HG02943 (cell line): ENCODE measurements around the gene SUFU.

Experiments
- ATAC-seq: cut with Tn5 transposase; IDR thresholded peaks from one replicate; pipeline ENCODE4 v1.9.1; 2021; ENCODE audit warnings: mild to moderate bottlenecking, low read depth, moderate library complexity; ENCODE audit not compliant: unreplicated experiment

SUFU gene

DNA sequence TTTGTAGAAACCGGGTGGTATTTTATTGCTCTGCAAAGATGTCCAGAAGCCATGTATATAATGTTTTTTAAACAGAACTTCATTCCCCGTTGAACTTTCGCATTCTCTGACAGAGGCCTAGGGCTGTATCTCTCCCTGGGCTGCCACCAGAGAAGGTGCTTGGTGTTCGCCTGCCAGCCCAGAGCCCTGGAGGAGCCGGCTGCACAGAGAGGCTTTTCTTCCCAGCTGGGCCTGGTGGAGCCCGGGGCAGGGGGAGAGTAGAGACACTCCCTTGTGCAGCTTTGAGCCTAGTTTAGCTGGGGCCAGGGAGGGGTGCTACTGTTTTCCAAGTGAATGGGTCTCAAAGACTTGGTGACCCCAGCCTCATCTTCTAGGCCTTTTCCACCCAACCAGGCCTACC, 126.9 kb downstream of the SUFU start:
- ATAC-seq = no peak

DNA sequence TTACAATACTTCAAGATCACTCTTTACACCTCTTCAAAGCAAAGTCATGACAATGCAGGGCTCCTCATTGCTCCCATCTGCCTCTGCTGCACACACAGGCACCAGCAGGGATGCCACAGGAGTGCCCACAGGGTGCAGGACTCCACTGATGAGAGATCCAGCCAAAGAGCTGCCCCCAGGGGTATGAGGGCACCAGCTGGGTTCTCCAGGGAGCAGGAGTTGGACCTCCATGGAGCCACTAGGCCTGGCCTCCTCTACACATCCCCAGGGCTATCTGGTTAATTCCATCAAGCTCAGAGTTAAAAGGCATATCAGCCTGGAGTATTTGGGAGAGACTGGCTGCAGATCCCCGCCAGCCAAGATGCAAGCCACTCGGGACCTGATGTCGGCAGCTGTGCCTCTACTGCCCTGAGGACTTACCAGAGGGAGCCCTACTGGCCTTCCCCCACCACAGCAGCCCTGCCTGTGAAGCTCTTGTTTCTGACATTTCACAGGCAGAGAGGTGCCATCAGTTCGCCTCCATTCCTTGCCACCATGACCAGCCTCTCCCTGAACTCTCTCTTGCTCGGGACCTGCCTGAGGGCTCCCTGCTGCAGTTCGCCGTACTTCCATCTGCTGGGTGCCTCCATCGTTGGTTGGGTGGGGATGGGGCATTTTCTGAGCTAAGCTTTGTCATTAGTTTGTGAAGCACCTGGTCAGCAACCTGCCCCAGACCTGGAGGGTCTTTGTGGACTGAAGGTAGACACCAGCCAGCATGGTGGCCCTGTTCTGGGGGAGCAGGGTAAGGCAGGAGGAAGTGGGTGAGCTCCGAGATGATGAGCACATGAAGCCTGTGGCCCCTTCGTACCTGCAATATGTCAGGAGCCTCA, 128.0 kb downstream of the SUFU start:
- ATAC-seq = no peak

GRCh38 chr10:102632394-102633111, 128.8 kb downstream of the SUFU start:
- ATAC-seq = no peak

- no peak for ATAC-seq
Observed at GRCh38 chr10:102633287-102633686, 129.5 kb downstream of the SUFU start.

DNA sequence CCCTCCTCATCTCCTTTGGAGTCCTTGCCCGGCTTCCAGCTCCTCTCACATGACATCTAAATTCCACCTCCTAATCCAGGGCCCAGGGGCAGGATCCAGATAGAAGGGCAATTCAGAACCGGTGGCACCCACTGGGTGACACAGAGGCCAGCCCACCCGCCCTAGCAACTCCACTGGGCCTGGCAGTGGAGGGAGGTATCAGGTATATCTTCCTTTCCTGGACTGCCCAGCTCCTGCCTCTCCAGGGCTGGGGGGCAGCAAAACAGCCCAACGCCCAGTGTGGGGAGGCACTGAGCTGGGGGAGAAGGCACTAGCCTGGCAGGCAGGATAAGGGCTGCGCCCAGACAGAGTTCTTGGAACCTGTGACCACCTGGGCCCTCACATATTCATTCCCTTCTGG, 130.1 kb downstream of the SUFU start:
- no peak for ATAC-seq

DNA sequence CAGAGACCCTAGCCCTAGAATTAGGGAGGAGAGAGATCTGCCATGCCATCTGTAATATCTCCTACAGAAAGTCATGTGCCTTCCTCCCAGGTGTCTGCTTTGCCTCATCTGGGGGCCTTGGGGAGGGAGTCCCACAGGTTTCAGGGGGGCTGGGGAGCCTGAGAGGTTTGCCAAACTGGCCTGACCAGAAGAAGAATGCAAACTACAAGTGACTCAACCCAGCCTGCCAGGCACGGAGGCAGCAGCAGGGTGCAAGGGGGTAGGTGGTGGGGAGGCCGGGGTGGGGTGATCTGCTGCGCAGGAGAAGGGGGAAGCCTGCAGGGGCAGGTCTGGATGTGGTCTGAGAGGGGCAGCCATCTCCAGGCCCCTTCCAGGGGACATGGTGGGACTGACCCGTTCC, 130.9 kb downstream of the SUFU start:
- ATAC-seq = no peak

DNA sequence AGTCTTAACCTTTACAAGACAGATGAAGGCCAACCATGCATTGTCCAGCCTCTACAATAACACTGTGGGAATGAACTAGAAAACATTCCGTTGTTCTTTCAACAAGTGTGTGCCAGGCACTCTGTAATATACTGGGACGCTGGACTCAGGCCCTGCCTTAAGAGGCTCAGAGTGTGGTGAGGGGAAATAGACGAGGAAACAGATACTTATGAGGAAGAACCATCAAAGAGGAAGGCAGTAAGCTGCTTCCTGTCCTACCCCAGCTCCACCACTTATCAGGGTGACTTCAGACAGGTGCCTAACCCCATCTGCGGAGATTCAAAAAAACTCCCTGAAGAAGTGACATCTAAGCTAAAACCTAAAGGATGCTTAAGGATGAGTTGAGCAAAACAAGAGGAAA, 131.6 kb downstream of the SUFU start:
- ATAC-seq = no peak

DNA sequence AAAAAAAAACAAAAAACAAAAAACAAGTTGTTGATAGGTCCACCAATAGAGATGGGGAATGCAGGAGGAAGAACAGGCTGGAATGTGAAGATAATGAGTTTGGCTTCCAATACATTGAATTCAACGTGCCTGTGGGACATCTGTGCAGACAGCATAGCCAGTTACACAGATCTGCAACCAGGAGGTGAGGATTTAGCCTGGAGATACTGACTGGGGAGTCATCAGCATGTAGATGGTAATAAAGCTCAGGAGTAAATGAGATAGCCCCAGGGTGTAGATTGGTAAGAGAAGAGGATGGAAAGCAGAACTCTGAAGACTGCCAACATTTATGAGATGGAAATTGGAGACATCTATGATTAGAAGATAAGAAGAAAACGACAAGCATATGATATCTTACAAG, 135.8 kb downstream of the SUFU start:
- ATAC-seq = no peak

DNA sequence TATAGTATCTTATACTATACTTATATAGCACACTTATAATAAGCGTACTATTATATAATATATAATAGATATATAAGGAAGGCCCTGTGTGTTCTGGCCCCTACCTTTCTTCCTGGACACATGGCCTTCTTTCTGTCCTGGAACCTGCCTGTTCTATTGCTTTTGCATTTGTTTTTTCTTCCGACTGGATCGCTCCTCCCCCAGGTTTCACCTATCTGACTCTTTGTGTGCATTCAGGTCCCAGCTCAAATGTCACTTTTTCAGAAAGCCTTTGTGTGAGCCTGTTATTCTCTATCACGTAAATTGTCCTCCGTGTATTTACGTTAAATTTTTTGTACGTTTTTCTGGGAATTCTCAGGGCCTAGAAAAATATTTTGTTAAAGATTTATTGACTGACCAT, 137.6 kb downstream of the SUFU start:
- no peak for ATAC-seq

- peak; percentile 36 for ATAC-seq
Observed at GRCh38 chr10:102641880-102642735, 138.3 kb downstream of the SUFU start.

- ATAC-seq = peak; percentile 1
Observed at GRCh38 chr10:102642736-102643335, 139.1 kb downstream of the SUFU start.

- no peak for ATAC-seq
Observed at GRCh38 chr10:102643336-102644065, 139.7 kb downstream of the SUFU start.

DNA sequence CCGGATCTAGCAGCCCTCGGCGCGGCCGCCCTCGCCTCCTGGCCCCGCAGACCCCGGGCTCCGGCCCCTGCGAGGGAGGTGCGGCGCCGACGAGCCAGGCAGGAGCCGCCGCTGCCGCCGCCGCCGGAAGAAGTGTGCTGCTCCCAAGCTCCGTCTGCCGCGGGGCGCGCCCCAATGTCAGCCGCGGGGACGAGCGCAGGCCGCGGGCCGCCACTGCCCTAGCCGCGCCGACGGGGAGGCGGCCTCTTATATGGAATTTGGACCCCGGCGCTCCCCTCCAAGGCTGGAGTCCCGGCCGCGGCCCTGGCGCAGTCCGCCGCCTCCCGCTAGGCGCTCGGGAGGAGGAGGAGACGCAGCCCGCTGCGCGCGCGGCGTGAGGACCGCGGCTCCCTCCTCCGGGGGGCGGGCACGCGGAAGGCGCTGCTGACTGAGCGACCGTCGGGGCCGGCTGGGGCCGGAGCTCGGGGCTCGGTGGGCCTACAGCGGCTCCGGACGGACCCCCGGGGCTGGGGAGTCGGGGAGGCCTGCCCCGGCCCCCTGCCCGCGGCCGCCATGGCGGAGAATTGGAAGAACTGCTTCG, 140.4 kb downstream of the SUFU start, which contains the start of gene TRIM8:
TRIM8 (plus strand) TSS at position 414 of the 580 bp plus-strand sequence; CDS start at position 553, 139 bp downstream.
- no peak for ATAC-seq

DNA sequence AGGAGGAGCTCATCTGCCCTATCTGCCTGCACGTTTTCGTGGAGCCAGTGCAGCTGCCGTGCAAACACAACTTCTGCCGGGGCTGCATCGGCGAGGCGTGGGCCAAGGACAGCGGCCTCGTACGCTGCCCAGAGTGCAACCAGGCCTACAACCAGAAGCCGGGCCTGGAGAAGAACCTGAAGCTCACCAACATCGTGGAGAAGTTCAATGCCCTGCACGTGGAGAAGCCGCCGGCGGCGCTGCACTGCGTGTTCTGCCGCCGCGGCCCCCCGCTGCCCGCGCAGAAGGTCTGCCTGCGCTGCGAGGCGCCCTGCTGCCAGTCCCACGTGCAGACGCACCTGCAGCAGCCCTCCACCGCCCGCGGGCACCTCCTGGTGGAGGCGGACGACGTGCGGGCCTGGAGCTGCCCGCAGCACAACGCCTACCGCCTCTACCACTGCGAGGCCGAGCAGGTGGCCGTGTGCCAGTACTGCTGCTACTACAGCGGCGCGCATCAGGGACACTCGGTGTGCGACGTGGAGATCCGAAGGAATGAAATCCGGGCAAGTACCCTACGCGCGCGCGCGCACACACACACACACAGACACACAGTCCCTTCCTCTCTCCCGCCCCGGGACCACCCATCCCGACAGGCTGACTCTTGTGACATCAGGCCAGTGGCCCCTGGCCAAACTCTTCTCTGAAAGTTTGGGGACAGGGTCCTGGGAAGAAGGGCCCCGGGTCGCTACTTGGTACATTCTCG, 141.0 kb downstream of the SUFU start:
- ATAC-seq = no peak

- no peak for ATAC-seq
Observed at GRCh38 chr10:102645388-102645740, 141.6 kb downstream of the SUFU start.

- peak; percentile 28 for ATAC-seq
Observed at GRCh38 chr10:102645741-102646609, 142.2 kb downstream of the SUFU start.

DNA sequence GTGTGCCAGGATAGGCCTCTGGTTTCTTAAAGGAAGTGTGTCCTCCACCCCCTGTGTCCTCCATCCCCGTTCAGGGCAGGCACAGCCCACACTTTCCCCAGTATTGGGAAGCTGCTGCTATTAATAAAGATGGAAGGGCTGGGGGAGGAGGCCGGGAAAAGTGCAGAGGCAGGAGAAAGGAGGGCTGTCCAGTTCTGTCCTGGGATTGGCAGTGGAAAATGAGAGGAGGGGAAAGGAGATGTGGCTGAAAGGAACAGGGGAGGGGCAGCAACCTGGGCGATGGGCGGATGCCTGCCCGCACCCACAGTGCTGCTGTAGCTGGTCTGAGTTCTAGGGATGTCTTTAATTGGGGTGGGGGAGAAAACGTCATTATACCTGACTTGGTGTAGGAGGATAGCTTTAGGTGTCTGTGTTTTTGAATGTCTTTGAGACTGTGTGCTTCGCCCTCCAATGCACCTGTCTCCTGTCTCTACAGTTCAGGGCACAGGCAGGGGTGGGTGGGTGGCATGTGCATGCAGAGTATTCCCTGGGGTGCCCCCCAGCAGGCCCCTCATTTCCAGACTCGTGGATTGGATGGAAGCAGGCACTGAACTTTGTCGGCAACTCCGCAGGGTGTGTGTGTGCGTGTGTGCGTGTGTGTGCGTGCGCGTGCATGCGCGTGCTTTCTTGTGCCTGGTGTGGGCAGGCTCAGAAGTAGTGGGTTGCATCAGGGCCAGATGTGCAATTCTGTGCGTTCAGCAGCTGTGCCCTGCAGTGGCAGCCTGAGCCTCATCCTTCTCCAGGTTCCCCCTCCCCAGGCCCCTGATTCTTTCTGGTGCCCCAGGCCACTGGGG, 143.1 kb downstream of the SUFU start:
- no peak for ATAC-seq
